Activated CD8-positive, alpha-beta memory T cell treated with anti-CD3 and anti-CD28 coated beads, Interleukin-2, amount 50 U/mL, for 24 hours (primary cell): Measurements from ENCODE around the gene DLX3.
A peak's percentile ranks its signal among the peaks of the same experiment; 100 is the strongest.

Experiments used
- DNase-seq: peaks from one replicate; pipeline ENCODE4 v3.0.0-alpha.2; 2020; ENCODE audit errors: extremely low read depth

DLX3 gene

GRCh38 chr17:50023520-50023919, 28.5 kb upstream of the DLX3 start:
- no peak for DNase-seq

DNA sequence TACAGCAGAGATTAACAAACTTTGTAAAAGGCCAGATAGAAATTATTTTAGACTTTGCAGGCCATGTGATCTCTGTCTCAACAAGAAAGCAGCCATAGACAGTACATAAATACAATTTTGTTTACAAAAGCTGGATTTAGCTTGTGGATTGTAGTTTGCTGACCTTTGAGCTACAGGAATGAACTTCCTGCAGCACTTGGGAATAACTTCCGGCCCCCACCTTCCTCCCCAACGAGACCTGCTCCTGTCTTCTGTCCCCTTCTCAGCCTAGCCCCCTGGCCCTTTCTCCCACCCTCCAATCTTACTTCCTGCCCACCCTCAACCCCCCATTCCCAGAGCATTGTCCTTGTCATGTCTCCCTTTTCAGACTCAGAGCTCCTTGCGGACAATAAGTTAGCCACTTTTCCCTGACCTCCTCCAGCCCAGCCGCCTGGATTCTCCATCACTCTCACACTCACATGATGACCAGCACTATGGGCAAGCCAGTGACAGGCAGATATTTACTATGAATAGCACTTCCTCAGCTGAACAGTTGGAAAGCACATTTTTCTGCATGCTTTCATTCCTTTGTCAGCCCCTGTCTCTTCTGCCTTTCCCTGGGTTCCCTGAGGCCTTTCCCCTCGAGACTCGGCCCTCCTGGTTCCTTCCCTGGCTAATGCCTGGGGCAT, 27.6 kb upstream of the DLX3 start:
- no peak for DNase-seq

- no peak for DNase-seq
Measured at GRCh38 chr17:50021681-50022370, 26.8 kb upstream of the DLX3 start.

- DNase-seq, result no peak
Measured at GRCh38 chr17:50020841-50021599, 26.0 kb upstream of the DLX3 start.

DNA sequence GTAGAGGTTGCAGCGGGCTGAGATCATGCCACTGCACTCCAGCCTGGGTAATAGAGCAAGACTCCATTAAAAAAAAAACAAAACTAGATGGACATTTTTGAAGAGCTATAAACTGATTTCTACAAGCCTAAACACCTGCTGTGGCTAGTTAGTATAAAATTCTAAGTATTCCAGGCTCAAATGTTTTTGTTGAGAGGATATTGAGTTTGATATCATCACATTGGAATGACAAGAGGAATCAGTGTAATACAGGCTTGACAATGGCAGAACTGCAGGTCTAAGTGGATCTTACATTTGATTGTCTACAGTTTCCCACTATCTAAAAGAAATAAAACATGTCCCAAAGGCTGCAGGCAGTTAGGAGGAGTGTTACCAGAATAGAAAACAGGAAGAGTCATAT, 23.9 kb upstream of the DLX3 start:
- DNase-seq, result no peak

DNA sequence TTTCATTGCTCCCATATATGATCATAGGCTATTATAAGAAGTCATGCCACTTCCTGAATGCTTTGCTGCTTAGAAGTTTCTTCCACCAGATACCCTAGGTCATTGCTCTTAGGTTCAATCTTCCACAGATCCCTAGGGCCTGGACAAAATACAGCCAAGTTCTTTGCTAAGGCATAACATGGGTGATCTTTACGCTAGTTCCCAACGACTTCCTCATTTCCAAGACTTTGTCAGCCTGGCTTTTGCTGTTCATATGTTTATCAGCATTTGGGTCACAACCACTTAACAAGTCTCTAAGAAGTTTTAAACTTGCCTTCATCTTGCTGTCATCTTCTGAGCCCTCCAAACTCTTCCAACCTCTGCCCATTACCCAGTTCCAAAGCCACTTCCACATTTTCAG, 20.1 kb upstream of the DLX3 start:
- no peak for DNase-seq

DNA sequence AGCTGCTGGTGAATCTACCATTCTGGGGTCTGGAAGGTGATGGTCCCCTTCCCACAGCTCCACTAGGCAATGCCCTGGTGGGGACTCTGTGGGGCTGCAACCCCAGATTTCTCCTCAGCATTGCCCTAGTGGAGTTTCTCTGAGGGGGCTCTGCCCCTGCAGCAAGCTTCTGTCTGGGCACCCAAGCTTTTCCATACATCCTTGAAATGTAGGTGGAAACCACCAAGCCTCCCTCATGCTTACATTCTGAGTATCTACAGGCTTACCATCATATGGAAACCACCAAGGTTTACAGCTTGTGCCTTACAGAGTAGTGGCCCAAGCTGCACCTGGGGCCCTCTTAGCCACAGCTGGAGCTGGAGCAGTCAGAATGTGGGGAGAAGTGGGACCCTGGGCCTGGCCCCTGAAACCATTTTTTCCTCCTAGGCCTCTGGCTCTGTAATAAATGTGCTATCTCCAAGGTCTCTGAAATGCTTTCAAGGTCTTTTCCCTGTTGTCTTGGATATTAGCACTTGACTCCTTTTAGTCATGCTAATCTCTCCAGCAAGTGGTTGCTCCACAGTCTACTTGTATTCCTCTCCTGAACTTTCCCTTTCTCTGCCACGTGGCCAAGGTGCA, 19.6 kb upstream of the DLX3 start:
- DNase-seq, result no peak

- DNase-seq, result no peak
Measured at GRCh38 chr17:50013079-50013478, 18.1 kb upstream of the DLX3 start.

DNA sequence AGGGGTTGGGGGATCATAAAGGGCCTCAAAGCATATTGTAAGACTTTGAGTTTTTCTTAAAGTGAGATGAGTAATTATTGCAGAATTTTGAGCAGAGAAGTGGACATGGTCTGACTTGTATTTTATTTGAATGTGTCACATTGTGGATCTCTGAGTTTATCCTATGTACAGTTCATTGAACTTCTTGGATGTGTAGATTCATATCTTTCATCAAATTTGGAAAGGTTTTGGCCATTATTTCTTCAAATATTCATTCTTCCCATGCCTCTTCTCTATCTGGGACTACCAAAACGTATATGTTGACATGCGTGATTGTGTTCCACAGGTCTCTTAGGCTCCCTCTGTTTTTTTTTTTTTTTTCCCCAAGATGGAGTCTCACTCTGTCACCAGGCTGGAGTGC, 14.3 kb upstream of the DLX3 start:
- DNase-seq, result no peak

GRCh38 chr17:50003911-50004310, 8.9 kb upstream of the DLX3 start:
- DNase-seq, result no peak

DNA sequence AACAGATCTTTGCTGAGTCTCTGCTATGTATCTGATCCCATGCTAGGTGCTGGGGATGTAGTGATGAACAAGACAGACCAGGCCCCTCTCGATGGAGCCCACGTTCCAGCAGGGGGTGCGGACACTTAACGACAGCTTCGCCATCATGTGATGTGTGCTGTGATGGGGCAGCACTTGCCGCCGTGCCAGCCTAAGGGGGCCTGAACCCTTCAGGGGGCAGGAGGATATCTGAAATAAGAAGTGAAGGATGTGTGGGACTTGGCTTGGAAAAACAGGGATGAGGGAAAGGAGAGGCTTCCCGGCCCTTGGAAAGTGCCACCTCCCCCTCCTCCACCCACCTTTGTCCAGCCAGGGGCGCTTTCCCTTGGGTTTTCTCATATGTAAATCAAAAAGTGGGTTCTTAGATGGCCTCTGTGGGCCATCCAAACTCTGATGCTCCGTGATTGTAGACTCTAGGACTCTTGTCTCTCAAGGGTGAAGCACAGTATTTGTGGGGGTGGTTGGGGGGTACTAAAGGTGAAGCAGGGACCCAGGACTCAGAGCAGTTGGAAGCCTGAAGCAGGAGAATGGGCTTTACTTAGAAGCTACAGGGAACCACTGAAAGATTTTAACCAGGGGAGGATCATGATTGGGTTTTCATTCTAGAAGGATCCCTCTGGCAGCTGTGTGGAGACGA, 4.0 kb upstream of the DLX3 start:
- DNase-seq, result no peak

DNA sequence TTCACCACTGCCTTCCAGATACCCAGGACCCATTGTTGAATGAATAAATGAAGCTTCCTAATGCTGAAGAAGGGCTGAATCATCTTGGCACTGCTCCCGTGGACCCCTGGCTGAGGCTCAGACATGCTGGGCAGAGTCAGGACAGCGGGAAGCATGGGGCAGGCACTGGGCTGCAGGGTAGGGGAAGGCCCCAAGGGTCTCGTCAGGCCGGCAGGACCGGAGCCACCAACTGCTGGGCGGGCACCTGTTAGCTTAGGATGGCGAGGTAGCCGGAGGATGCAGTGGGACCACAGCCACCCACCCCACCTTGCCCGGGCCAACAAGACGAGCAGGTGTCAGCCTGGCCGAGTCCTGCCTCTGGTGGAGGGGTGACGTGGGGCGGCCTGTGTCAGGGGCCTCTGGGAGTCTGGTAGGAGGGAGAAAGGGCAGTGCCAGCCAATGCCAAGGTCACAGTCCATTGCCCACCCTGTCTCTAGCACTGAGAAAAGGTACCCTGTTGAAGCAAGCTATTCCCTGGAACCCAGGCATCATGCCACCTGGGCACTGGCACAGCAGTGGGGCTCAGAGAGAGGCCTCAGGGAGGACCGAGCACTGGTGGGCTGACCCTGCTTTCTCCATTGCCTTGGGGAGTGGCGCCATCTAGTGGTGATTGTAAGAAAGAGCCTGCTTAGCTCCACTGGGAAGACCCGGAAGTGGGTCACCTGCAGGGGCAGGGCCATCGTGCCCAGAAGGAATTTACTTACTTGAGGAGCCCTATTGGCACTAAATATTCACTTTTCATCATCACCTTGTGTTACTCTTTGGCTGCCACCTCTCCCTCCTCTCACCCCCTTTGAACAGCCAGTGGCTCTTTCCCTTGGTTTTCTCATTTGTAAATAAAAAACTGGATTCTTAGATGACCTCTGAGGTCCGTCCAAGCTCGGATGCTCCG, 3.0 kb upstream of the DLX3 start:
- peak; percentile 74 for DNase-seq

DNA sequence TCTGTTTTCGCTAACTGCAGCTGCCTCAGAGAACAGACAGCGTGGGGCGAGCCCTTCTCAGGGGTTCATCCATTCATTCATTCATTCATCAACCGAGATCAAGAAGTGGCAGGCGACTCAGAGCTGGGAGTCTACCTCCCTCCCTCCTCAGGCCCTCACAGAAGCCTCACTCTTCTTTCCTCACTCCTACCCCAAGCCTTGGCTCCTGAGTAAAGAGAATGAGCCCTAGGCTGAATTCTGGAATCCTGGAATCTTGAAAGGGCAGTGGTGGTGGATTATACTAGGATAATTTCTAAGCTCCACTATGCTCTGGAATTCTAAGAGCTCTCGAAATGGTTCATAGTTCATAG, 2.3 kb upstream of the DLX3 start:
- no peak for DNase-seq

DNA sequence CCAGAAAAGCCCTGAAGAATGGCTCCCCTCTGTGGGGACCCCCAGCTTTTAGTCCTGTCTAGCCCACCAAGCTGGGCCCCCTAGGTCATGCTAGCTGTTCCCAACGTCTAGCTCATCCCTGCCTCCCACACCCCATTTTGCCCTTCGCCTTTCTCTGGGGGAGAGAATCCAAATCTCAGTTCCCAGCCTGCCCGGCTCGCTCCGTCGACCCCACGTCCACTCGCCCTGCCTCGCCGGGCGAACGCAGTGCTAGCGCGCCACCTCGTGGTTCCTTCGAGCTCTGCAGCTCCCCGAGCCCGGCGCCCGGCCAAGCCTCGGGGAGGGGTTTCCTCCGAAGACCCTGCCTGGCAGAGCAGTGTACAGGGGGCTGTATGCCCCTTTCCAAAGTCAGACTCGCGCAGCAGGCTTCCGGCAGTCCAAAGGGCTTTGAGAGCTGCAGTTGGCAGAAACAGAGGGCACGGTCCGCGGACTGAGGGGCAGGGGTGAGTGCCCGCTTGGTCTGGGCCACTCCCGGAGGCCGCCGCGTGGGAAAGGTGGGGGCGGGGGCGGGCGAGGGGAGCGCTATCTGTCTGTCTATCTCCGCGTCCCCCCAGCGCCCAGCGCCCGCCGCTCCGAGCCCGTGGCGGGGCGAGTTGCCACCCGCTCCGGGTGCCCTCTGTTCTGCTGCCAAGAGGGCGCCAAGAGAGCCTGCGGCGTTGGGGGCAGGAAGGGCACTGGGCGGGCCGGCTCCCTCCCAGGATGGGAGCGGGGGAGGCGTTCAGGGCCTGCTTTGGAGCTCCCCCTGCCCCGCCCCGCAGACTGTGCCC, 1.7 kb upstream of the DLX3 start:
- DNase-seq, result peak; percentile 38

GRCh38 chr17:49996121-49996494, 1.1 kb upstream of the DLX3 start:
- DNase-seq, result no peak

DNA sequence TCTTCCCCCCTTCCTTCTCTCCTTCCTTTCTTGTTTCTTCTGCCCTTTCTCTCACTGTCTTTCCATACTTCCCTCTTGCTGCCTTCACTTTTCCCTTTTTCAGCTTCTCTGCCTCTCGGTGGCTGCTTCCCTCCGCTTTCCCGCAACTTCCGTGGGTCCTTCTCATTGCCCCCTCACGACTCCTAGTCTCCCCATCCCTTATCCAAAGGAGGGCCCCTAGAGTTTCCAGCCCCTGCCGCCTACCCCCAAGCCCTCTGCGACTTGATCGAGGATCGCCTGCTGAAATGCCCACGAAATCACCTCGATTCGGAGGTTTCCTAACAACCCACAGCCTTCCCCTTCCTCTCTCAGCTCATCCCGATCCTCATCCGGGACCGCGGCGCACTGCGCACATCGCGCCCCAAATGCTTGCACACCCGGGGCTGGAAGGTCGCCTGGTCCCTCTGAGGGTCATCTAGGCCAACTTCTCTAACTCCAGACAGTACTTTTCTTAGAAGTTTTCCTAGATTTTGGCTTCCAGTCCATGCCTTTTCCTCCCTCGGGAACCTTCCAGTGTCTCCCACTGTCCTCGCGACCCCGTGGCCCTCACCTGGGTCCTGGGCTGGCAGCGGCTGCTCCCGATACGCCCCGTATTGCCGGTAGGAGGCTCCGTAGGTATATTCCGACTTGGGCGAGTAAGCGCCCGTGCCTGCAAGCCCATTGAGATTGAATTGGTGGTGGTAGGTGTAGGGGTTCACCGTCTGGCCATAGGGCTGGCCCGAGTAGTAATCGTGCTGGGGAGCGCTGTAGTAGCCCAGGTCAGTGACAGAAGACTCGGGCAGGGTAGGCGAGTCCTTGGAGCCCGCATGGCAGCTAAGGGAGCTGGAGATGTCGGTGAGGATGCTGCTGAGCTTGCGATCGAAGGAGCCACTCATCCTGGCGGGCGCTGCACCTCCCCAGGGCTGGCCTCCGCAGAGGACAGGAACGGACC, 654 bp downstream of the DLX3 start:
- DNase-seq, result no peak

DNA sequence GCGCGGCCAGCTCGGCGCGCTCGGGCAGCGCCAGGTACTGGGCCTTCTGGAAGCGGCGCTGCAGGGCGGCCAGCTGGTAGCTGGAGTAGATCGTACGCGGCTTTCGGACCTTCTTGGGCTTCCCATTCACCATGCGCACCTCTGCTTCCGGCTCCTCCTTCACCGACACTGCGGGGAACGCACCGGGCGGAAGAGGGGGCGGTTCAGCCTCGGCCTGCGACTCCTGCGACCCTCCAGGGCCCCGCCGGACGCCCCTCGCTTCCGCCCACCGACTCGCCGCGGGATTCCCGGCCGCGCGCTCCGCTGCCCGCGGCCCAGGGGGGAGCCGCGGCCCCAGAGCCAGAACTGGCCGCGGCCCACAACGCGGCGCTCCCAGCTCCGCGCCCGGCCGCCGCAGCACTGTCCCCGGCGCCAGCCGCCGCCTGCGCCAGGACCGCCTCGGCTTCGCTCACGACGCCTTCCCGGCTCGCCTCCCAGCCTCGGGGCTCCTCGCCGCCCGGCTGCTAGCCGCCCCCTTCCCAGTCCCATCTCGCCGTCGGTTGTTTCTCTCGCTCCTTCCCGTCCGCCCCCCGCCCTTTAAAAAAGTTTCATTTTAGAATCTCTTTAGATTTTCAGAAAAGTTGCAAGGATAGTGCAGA, 1.5 kb downstream of the DLX3 start:
- no peak for DNase-seq

GRCh38 chr17:49992933-49993422, 2.0 kb downstream of the DLX3 start:
- no peak for DNase-seq
